Kidney tubule cell (primary cell): Measurements from ENCODE around the gene HCN3.
A peak's percentile ranks its signal among the peaks of the same experiment; 100 is the strongest.
"Not testable (repeated sequence)": the region's sequence is repeated elsewhere in the genome, so short reads cannot be mapped to it uniquely, and the experiment has no call there.

Experiments
- DNase-seq: peaks from one replicate; pipeline ENCODE4 v3.0.0-alpha.2; 2018; ENCODE audit warnings: low spot score

Gene HCN3

GRCh38 chr1:155277070-155277901, at the start of gene HCN3:
TSS of gene HCN3 (plus strand) at chr1:155277463. CDS start at chr1:155277591, 128 bp downstream.
- peak; percentile 96 for DNase-seq

DNA sequence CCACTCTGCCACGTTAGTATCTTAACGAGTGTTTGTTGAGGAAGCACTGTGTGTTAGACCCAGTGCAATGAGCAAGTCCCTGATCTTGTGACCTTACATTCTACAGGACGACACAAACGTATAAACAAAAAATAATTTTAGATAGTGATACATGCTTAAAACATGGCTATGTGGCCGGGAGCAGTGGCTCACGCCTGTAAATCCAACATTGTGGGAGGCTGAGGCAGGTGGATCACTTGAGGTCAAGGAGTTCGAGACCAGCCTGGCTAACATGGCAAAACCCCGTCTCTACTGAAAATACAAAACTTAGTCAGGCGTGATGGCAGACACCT, 49.2 kb upstream of the HCN3 start:
- DNase-seq, result no peak

DNA sequence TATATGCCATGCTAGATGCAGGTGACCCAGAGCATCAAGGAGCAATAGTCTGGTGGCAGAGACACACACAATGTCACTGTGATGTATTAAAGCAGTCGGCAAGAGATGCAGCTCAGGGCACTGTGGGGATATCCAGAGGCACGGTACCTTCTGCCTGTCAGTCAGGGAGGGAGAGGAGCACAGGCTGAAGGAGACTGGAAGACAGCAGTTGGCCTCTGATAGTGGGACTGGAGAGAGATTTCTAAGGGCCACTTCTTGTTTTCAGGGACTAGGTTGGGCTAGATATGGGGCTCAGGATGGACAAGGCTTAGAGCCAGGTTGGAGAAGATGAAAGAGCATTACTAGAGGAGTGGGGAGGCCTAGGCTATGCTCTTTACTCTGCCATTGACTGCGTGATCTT, 46.0 kb upstream of the HCN3 start:
- DNase-seq, result not testable (repeated sequence)

DNA sequence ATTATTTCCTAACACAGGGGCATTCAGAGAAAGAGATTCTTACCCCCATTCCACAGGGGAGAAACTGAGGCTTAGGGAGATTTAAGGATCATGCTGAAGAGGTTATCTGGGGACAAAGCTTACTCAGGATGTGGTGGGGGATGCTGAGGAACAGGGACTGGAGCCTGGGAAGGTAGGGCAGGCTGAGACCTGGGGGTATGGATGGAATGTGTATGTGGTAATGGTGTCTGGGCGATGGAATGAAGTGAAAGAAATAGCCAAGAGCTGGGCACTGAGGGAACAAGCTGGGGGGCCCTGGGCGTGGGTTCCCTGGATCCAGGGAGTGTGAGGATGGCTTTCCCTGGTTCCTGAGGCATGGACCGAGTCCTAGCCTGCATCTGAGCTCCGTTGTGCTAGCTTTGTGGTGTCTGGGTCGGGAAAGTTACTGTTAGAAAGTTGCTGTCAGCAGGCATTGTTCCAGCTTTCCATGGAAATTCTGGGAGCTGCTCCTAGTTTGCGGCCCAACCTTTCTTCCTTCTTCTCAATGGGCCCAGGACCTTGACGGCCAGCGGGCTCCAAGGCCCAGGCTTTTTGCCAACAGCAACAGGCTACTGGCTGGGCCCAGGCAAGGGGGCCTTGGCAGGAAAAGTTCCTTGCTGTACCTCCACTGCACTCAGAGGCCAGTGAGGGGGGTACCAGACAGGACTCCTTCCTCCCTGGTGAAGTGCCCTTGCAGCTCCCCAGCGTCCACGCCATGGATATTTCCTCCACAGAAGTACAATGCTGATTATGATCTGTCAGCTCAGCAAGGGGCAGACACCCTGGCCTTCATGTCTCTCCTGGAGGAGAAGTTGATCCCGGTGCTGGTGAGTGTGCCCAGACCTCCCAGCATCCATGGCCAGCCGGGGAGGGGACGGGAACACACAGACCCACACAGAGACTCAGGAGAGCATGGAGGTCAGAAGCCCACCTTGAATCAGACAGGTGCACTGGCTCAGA, 45.0 kb upstream of the HCN3 start:
- DNase-seq, result not testable (repeated sequence)

DNA sequence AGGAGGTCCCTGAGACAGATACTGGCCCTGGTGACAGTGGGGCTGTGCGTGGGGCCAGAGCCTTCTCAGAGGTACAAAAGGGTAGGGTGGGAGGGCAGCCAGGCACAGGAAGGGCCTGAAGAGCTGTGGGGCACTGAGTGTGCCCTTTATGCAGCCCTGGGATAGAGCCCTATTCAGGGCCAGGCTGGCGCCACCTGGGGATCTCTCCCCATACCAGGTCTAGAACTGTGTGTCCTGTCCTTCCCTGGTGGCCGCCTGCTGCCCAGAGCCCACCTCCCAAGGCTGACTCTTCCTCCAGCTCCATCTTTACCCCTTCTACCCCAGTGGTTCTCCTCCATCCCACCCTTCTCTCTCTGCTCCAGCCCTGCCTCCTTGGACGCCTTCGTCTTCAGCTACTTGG, 43.8 kb upstream of the HCN3 start:
- DNase-seq, result not testable (repeated sequence)

DNA sequence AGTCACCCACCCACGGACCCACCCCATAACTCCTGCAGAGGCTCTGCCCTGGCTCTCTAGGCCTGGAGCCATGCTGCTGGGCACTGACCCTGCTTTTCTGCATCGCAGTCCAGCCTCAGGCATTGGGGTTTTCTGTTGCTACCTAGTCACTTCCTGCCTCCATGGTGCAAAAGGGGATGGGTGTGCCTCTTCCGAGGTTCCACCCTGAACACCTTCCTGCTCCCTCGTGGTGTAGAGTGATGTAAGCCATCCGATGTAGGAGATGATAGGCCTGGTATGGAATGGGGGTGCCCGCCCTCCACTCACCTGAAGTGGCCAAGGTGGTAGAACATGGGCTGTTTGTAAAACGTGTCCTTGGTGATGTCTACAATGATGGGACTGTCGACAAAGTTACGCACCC, 41.9 kb upstream of the HCN3 start:
- DNase-seq, result not testable (repeated sequence)

DNA sequence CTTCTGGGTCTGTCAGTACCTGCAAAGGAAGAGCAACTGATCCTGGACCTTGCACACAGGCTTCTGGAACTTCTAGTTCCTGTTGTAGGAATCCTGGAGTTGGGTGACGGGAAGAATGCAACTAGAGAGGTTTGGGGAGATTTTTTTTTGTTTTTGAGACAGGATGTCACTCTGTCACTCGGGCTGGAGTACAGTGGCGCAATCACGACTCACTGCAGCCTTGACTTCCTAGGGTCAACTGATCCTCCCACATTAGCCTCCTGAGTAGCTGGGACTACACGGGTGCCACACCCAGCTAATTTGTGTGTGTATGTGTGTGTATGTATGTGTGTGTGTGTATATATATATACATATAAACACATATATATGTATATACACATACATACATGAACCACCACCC, 40.8 kb upstream of the HCN3 start:
- DNase-seq, result no peak

DNA sequence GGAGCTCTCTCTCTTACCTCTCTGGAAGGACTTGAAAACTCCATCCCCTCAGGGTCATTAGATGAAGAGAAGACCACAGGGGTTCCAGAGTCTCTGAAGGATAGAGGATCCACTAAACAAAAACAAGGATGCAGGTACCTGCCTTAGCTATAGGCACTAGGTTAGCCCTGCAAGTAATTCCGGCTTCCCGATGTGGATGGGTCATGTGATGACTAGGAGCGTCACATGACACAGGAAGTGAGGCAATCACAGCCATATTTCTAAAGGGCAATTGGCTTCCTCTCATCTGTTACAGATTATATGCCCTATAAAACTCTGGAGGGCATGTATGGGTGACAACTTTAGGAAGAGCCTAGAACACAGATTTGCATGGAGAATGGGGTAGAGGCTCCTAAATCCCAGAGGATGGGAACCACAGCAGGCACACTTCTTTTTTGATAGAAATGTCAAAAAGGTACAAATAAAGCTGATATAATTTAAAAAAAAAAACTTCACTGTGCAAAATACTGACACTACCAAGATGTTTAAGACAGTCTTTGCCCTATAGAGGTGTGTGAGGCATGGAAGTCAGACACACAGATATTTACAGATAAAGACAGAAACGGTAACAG, 36.1 kb upstream of the HCN3 start:
- peak; percentile 80 for DNase-seq

DNA sequence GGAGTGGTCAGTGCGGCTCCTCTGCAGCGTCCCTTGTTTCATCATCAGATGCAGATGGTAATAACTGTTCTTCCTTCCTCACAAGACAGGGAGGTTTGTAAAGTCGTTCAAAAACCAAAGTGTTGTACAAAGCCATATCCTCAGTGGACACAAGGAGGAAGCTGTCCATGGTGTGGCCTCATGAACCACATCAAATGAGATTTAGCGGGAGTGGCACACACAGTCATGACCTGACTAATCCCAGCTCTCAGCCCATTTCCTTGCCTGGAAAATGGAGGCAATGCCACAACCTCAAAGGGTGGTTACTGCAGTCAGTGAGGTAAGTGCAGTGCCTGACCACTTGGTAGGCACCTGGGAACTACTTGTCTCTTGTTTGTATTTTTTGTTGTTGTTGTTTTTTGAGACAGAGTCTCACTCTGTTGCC, 35.4 kb upstream of the HCN3 start:
- DNase-seq, result no peak

DNA sequence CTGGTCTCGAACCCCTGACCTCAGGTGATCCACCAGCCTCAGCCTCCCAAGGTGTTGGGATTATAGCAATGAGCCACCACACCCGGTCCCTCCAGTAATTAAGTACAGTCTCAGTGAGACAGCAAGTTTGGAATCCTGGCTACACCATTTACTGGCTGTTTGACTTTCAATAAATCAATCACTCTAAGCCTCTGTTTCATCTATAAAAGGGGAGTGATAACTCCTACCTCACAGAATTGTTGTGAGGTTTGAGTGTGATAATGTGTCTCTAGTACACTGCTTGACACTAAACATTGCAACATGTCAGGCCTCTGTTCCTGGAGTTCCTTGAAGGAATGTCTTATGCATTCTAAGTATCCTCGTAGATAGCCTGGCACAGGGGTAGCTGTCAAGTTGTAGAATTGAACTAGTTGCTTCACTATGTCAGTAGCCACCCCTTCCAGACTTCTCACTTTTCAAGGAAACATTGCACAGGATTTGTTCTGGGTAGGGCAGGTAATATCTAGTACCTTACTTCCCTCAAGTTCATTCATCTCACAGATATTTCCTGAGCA, 34.4 kb upstream of the HCN3 start:
- no peak for DNase-seq

- peak; percentile 99 for DNase-seq
Measured at GRCh38 chr1:155244368-155245162, 32.7 kb upstream of the HCN3 start.

DNA sequence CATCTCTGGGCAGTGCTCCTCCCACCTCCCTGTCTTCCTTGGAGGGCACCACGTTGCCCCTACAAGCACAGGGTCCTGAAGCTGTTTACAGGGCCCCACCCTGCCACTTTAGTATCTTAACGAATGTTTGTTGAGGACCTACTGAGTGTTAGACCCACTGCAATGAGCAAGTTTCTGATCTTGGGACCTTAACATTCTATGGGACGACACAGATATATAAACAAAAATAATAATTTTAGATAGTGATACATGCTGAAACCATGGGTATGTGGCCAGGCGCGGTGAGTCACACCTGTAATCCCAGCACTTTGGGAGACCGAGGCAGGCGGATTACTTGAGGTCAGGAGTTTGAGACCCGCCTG, 32.1 kb upstream of the HCN3 start:
- DNase-seq, result no peak

DNA sequence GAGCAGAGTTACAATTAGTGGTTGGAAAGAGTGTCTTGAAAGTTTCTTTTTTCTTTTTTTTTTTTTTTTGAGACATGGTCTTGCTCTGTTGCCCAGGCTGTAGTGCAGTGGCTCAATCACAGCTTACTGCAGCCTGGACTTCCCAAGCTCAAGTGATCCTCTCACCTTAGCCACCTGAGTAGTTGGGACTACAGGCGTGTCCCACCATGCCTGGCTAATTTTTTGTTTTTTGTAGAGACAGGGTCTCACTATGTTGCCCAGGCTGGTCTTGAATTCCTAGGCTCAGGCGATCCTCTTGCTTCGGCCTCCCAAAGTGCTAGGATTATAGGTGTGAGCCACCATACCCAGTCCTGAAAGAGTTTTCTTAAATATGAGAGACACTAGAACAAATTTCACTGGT, 30.5 kb upstream of the HCN3 start:
- not testable (repeated sequence) for DNase-seq

DNA sequence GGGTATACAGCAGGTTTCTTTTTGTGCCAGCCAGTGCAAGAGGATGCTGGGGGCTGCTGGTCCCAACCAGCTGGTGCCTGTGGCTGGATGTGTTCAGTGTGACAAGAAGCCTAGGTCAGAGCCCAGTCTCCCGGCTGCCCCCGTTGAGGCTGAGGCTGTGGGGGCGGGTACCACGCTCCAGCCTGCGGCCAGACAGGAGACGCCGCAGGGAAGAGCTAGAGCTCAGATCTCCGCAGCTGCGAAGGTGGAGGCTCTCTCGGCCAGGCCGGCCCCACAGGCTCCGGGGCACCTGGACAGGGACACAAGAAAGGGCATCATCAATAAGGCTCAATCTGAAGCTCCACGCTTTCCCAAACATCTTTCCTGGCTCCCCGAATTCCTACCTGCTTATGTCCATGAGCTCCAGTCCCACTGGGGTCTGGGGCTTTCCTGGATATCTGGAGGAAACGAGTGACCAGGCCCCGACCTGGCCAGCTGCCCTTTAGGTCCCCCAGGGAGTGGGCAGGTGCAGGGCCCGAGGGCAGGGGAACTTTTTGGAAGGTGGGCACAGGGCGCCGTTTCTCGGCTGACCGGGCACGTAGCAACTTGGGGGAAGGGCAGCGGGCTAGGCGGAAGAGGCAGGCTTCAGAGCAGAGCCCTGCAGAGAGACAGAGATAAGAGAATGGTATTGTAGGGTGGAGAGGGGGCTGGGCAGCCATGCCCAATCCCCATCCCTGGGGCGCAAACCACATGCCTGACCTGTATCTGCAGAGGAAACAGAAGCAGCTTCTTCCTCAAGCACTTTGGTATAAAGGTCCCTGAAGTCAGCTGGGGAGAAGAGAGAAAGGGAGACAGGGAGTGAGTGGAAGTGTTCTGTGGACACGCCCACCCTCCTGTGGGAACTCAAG, 29.4 kb upstream of the HCN3 start:
- no peak for DNase-seq

DNA sequence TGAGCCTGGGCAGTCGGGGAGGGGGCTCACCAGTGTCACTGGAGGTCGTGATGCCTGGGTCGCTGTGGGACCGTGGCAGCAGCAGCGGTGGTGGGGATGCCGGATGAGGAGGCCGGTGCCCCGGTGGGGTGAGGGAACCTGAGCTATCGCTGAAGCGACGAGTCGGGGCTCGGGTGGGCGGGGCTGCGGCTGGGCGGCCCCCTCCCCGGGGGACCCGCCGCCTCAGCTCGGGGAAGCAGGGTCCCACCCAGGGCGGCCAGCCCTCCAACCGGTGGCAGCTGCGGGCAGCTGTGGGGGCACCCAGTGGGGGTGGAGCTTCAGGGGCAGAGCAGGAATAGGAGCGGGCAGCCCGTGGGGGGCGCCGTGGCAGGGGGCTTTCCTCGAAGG, 27.0 kb upstream of the HCN3 start:
- DNase-seq, result no peak

GRCh38 chr1:155250633-155251449, 26.4 kb upstream of the HCN3 start:
- DNase-seq, result peak; percentile 90

DNA sequence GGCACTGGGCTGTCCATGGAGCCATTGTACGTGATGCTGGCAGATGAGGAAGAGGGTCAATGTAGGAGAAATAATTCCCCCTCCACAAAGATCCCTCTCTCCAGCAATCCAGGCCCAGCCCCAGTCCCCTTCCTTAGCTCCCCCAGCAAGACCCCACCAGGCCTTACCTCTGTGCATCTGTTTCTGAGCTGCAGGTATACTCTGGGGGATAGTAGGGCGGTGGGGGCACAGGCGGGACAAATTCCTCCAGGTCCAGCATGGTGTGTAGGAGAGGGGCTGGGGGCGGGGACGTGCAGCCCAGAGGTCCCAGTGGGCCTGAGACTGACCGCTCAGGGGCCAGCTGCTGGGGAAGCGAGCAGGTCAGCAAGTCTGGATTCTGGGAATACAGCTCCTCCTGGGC, 25.7 kb upstream of the HCN3 start:
- DNase-seq, result no peak

DNA sequence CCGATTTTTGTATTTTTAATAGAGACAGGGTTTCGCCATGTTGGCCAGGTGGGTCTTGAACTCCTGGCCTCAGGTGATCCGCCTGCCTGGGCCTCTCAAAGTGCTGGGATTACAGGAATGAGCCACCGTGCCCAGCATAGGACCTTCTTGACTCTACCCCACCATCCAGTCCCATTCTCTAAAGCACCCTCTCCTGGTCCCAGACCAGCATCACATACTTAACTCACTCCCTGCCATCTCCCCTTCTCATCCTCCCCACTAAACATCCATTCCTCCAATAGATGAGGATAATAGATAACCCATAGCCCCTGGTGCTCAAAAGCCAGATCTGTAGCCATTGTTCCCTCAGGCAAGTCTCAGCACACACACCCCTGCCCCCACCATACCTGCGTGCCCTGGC, 24.1 kb upstream of the HCN3 start:
- DNase-seq, result no peak

- DNase-seq, result peak; percentile 44
Measured at GRCh38 chr1:155253797-155254196, 23.5 kb upstream of the HCN3 start.
